Smooth muscle cell (in vitro differentiated cells): ENCODE measurements around the gene GRAMD2A. TPM values are rescaled to one million over a fixed set of nuclear protein-coding genes. Genes with fewer than 3 reads are reported as not detected.

Experiments used
- DNase-seq: peaks from one replicate; lab custom pipeline; 2025; ENCODE audit not compliant: unreplicated experiment; lab: John Stamatoyannopoulos, UW
- H2AFZ ChIP-seq: fragments of 200-600 bp; sonication (generic); 2 replicates; pipeline ENCODE4 v1.6.0; 2016; ENCODE audit warnings: antibody characterized with exemption, low read depth, mild to moderate bottlenecking
- H3F3A ChIP-seq: fragments of 200-600 bp; sonication (generic); 2 replicates; pipeline ENCODE4 v1.6.0; 2017; ENCODE audit warnings: antibody characterized with exemption, low read depth
- H3K27ac ChIP-seq: fragments of 200-600 bp; sonication (generic); 2 replicates; pipeline ENCODE4 v1.5.1; 2016; ENCODE audit warnings: low read depth, mild to moderate bottlenecking
- H3K27me3 ChIP-seq: fragments of 200-600 bp; sonication (generic); 2 replicates; pipeline ENCODE4 v1.6.1; 2016; ENCODE audit warnings: low read depth, mild to moderate bottlenecking
- H3K36me3 ChIP-seq: fragments of 200-600 bp; sonication (generic); 2 replicates; pipeline ENCODE4 v1.5.1; 2016; ENCODE audit warnings: low read depth
- H3K4me1 ChIP-seq: fragments of 200-600 bp; sonication (generic); 2 replicates; pipeline ENCODE4 v1.5.1; 2016; ENCODE audit warnings: low read depth
- H3K4me2 ChIP-seq: fragments of 200-600 bp; sonication (generic); 2 replicates; pipeline ENCODE4 v1.6.0; 2016; ENCODE audit warnings: mild to moderate bottlenecking
- H3K4me3 ChIP-seq: fragments of 200-600 bp; sonication (generic); 2 replicates; pipeline ENCODE4 v1.5.1; 2016; ENCODE audit warnings: mild to moderate bottlenecking
- H3K79me2 ChIP-seq: fragments of 200-600 bp; sonication (generic); 2 replicates; pipeline ENCODE4 v1.6.0; 2016; ENCODE audit warnings: low read depth, mild to moderate bottlenecking
- H3K9ac ChIP-seq: fragments of 200-600 bp; sonication (generic); 2 replicates; pipeline ENCODE4 v1.6.0; 2016; ENCODE audit warnings: low read depth
- H3K9me3 ChIP-seq: fragments of 200-600 bp; sonication (generic); replicated peaks from 2 replicates; pipeline ENCODE4 v1.5.1; 2016; ENCODE audit warnings: low read depth
- H4K20me1 ChIP-seq: fragments of 200-600 bp; sonication (generic); 2 replicates; pipeline ENCODE4 v1.6.0; 2016; ENCODE audit warnings: low read depth
- CTCF ChIP-seq: fragments of 200-600 bp; sonication (generic); IDR thresholded peaks from 2 replicates; pipeline ENCODE4 v1.5.1; 2017; ENCODE audit warnings: borderline replicate concordance, mild to moderate bottlenecking, antibody characterized with exemption; ENCODE audit not compliant: insufficient read depth, poor library complexity, severe bottlenecking
- WGBS: methylation state at CpG from one replicate; pipeline ENCODE4 v1.1.7; 2016; ENCODE audit warnings: low lambda C conversion rate; 5-methylcytosine and 5-hydroxymethylcytosine counted together
- polyA plus RNA-seq: library from polyadenylated mRNA; unstranded; fragments of >200 nt; fragmentation: Nextera tagmentation; extraction: Ambion mirVana; gene quantifications from 2 replicates; pipeline ENCODE4 v1.2.1, GENCODE V29; 2016
- total RNA-seq: library from RNA; depleted of rRNA; stranded (reverse); fragments of >200 nt; gene quantifications from 2 replicates; pipeline ENCODE4 v1.2.3, GENCODE V29; 2014

GRAMD2A gene
- total and polyA plus RNA-seq, 2 experiments from 2014 or later: 0.54 to 2.1 TPM

GRCh38 chr15:72216079-72216478 is 18.5 kb upstream of the GRAMD2A start:
- Histone ChIP-seq H4K20me1 (peaks cover 100% of the 10 kb centered on the region), H3K27ac (peak overlapping the region; percentile 37), H3F3A (peaks cover 28% of the 10 kb centered on the region), H3K9ac (no peak overlapping the region), H3K36me3 (peaks cover 30% of the 10 kb centered on the region), H3K79me2 (peaks cover 94% of the 10 kb centered on the region), H3K4me1 (no peaks in the 10 kb centered on the region), H3K4me3 (no peak overlapping the region), H3K27me3 (no peaks in the 10 kb centered on the region), H3K9me3 (no peaks in the 10 kb centered on the region), H2AFZ (no peak overlapping the region), H3K4me2 (no peak overlapping the region)
- DNase-seq: no peak
- 100% methylated on average over 1 of the region's 1 CpG for WGBS
- no peak for TF ChIP-seq CTCF

DNA sequence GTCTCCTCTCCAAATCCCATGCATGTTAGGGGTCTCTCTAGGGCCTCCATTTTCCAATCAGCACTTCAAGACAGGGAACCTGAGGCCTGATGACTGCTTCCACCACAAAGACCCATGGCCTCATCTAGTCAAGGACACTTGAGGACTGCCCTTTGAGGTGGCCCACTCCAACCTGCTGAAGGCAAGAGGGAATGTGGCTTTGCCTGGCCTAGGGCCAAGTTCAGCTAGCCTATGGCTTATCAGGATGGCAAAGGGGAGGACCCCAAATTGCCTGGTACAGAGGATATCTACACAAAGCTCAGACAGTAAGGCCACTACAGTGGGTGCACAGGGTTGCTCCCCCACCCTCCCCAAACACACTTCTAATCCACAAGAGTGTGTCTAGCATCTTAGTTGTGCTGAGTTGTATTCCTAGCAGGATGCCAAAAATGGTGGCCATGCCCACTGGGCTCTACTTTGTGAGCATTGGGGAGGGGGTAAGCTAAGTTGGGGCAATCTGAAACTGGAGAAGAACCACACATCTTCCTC is 10.0 kb upstream of the GRAMD2A start:
- Histone ChIP-seq H3K27ac (no peak overlapping the region), H2AFZ (no peak overlapping the region), H3K4me3 (no peak overlapping the region), H3K27me3 (no peaks in the 10 kb centered on the region), H4K20me1 (peaks cover 99% of the 10 kb centered on the region), H3K4me2 (no peak overlapping the region), H3K4me1 (no peaks in the 10 kb centered on the region), H3K9me3 (no peaks in the 10 kb centered on the region), H3K9ac (no peak overlapping the region), H3F3A (peaks cover 50% of the 10 kb centered on the region), H3K79me2 (peaks cover 36% of the 10 kb centered on the region), H3K36me3 (peaks cover 58% of the 10 kb centered on the region)
- TF ChIP-seq CTCF: no peak
- no peak for DNase-seq

DNA sequence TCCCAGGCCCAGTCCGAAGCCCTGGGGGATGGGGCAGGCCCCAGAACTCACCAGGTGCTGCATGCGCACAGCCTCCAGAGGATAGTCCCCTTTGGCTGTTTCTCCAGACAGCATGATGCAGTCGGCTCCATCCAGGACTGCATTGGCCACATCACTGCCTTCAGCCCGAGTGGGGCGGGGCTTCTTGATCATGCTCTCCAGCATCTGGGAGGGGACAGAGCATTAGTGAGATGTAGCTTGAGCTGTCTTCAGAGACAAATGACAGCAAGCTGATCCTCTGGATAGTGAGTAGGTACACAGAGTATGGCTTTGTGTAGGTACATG is 9.1 kb upstream of the GRAMD2A start:
- H3F3A ChIP-seq: peaks cover 59% of the 10 kb centered on the region
- no peak overlapping the region for H3K9ac ChIP-seq
- no peak for TF ChIP-seq CTCF
- peaks cover 64% of the 10 kb centered on the region for H3K36me3 ChIP-seq
- peaks cover 99% of the 10 kb centered on the region for H4K20me1 ChIP-seq
- no peaks in the 10 kb centered on the region for H3K9me3 ChIP-seq
- H3K27me3 ChIP-seq: no peaks in the 10 kb centered on the region
- no peak overlapping the region for H3K27ac ChIP-seq
- 92% methylated on average over 5 of the region's 5 CpGs for WGBS
- H2AFZ ChIP-seq: no peak overlapping the region
- H3K4me3 ChIP-seq: no peak overlapping the region
- peaks cover 26% of the 10 kb centered on the region for H3K79me2 ChIP-seq
- H3K4me2 ChIP-seq: no peak overlapping the region
- DNase-seq: no peak
- H3K4me1 ChIP-seq: no peaks in the 10 kb centered on the region

GRCh38 chr15:72205896-72206676 is 8.5 kb upstream of the GRAMD2A start:
- TF ChIP-seq CTCF: no peak
- Histone ChIP-seq H3K9me3 (no peaks in the 10 kb centered on the region), H2AFZ (no peak overlapping the region), H3K4me2 (no peak overlapping the region), H4K20me1 (peaks cover 99% of the 10 kb centered on the region), H3K9ac (no peak overlapping the region), H3K4me1 (no peaks in the 10 kb centered on the region), H3K79me2 (peaks cover 22% of the 10 kb centered on the region), H3K36me3 (peaks cover 61% of the 10 kb centered on the region), H3F3A (peaks cover 64% of the 10 kb centered on the region), H3K27ac (no peak overlapping the region), H3K4me3 (no peak overlapping the region), H3K27me3 (no peaks in the 10 kb centered on the region)
- 91% methylated on average over 10 of the region's 10 CpGs for WGBS
- DNase-seq: no peak
